Neuron (in vitro differentiated cells): ENCODE measurements around the gene HTR2B.
"Not testable (repeated sequence)": the region's sequence is repeated elsewhere in the genome, so short reads cannot be mapped to it uniquely, and the experiment has no call there.

Source experiments
- H2AFZ ChIP-seq: one replicate; pipeline ENCODE4 v1.6.1; 2013; ENCODE audit warnings: low read depth, mild to moderate bottlenecking, inconsistent platforms, low read length, moderate library complexity
- H3K27me3 ChIP-seq: one replicate; pipeline ENCODE4 v1.6.1; 2013; ENCODE audit warnings: low read length; ENCODE audit not compliant: insufficient read depth
- H3K36me3 ChIP-seq: one replicate; pipeline ENCODE4 v1.6.1; 2013; ENCODE audit warnings: low read length; ENCODE audit not compliant: insufficient read depth
- H3K4me1 ChIP-seq: one replicate; pipeline ENCODE4 v1.6.1; 2013; ENCODE audit warnings: low read length; ENCODE audit not compliant: insufficient read depth
- H3K4me3 ChIP-seq: 2 replicates; pipeline ENCODE4 v1.5.1; 2013; ENCODE audit warnings: mild to moderate bottlenecking, low read length, moderate library complexity
- H3K9me3 ChIP-seq: one replicate; pipeline ENCODE4 v1.6.1; 2013; ENCODE audit warnings: low read length

Gene HTR2B

DNA sequence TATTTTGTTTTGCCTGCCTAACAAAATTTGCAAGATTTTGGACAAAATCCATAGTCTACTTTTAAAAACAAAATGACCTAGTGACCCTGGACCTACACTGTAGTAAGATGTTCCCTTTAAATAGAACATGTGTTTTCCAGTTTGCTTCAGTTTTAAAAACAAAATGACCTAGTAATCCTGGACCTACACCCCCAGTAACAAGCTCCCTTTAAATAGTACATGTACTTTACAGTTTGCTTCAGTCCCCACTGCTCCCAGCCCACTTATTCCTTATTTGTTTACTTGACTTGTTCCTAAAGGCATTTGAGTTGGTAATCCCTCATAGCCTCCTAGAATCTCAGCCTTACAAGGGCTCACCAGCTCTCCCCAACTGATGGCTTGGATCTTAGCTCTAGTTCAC lies 34.5 kb upstream of the HTR2B start:
- Histone ChIP-seq H3K27me3 (no peaks in the 10 kb centered on the region), H3K36me3 (peaks cover 44% of the 10 kb centered on the region), H3K4me1 (no peaks in the 10 kb centered on the region), H2AFZ (no peak overlapping the region), H3K4me3 (no peak overlapping the region), H3K9me3 (no peaks in the 10 kb centered on the region)

DNA sequence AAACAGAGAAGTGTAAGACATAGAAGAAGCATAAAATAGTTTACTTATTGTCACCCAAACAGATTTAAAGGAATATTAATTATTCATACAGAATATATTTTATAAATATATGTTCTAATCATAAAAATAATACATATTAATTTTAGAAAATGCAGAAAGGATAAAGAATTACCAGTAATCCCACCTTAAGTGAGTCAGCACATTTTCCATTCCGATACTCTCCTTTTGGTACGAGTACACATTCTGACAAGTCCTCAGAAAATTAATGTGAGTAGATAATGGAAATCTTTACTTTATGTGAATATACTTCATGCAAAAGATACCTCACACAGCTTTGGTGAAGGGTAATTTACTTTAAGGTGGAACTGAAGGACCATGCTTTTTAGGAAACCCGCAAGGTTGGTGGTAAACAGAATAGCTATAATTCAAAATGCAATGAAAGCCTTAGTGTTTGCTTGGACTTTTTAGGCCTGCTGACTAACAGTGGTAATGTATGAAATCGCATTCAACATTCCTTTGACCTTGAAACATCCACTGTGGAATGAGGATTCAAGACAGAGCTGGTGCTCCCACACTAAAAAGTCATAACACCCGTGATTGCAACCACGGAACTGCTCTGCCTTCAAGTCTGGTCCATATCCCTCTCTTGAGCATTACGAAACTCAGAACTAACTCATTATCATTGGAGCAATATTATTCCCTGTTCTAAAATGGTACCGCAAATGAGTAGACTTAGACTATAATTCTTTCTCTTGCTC lies 28.1 kb upstream of the HTR2B start:
- Histone ChIP-seq H3K27me3 (no peaks in the 10 kb centered on the region), H3K36me3 (peaks cover 50% of the 10 kb centered on the region), H2AFZ (no peak overlapping the region), H3K4me1 (no peaks in the 10 kb centered on the region), H3K4me3 (no peak overlapping the region), H3K9me3 (no peaks in the 10 kb centered on the region)

DNA sequence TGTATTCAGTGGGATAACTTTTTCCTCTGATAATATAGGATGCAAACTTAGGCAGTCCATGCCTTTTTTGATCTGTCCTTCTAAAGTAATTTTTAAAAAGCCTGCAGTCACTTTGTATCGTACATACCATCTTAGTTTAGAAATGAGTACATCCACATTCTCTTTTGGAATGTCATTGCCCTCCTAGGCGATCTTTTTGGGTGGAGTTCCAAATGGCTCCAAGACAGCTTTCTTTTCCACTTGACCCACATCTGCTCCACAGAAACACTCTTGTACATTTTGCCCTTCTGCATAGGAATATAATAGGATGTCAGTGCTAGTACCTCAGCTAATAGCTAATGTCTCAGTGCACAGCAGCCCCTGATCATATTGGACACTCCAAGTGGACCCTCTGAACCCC lies 21.8 kb upstream of the HTR2B start:
- Histone ChIP-seq H3K4me3 (no peak overlapping the region), H3K4me1 (no peaks in the 10 kb centered on the region), H3K36me3 (peaks cover 33% of the 10 kb centered on the region), H3K9me3 (no peaks in the 10 kb centered on the region), H2AFZ (no peak overlapping the region), H3K27me3 (no peaks in the 10 kb centered on the region)

DNA sequence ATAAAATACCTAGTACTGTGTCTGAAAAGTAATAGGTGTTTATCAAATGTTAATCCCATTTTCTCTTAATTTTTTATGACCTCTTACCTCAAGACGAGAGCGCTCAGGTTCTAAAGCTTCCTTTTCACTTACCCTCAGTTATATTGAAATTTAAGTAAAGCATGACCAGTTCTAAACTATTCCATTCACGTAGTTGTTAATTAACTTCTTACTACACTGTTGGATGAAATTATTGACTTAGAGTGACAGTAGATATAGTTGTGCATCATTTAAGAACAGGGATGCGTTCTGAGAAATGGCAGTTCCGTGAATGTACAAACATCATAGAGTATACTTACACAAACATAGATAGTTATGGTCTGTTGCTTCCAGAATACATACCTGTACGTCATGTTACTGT lies 20.1 kb upstream of the HTR2B start:
- H3K9me3 ChIP-seq: no peaks in the 10 kb centered on the region
- no peaks in the 10 kb centered on the region for H3K4me1 ChIP-seq
- no peaks in the 10 kb centered on the region for H3K27me3 ChIP-seq
- H3K36me3 ChIP-seq: peaks cover 29% of the 10 kb centered on the region
- no peak overlapping the region for H2AFZ ChIP-seq
- H3K4me3 ChIP-seq: no peak overlapping the region

DNA sequence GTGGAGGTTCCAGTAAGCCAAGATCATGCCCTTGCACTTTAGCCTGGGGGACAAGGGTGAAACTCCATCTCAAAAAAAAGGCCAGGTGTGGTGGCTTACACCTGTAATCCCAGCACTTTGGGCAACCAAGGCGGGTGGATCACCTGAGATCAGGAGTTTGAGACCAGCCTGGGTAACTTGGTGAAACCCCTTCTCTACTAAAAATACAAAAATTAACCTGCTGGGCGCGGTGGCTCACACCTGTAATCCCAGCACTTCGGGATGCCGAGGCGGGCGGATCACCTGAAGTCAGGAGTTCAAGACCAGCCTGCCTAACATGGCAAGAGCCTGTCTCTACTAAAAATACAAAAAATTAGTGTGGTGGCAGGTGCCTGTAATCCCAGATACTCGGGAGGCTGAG lies 16.0 kb upstream of the HTR2B start:
- not testable (repeated sequence) for H2AFZ ChIP-seq, H3K4me1 ChIP-seq, H3K27me3 ChIP-seq, H3K4me3 ChIP-seq, H3K9me3 ChIP-seq, H3K36me3 ChIP-seq

DNA sequence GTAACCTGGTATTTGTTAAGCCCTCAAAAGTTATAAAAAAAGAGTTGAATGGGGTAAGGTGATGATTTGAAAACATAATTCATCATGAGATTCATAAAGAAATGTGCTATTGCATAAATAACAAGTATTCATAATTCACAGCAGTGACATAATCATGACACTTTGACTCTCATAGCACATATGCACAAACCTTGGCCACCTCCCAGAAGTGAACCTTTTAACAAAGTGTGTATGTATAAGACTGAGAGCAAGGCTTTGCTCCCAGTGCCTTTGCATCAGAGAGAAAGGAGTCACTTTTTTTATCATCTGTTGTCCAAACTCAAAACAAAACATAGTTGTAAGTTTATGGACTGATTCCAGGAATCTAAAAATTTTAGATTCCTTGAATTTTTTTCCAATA lies 15.0 kb upstream of the HTR2B start:
- H3K27me3 ChIP-seq: no peaks in the 10 kb centered on the region
- H3K4me1 ChIP-seq: no peaks in the 10 kb centered on the region
- H3K9me3 ChIP-seq: no peaks in the 10 kb centered on the region
- no peak overlapping the region for H2AFZ ChIP-seq
- no peaks in the 10 kb centered on the region for H3K36me3 ChIP-seq
- H3K4me3 ChIP-seq: no peak overlapping the region

DNA sequence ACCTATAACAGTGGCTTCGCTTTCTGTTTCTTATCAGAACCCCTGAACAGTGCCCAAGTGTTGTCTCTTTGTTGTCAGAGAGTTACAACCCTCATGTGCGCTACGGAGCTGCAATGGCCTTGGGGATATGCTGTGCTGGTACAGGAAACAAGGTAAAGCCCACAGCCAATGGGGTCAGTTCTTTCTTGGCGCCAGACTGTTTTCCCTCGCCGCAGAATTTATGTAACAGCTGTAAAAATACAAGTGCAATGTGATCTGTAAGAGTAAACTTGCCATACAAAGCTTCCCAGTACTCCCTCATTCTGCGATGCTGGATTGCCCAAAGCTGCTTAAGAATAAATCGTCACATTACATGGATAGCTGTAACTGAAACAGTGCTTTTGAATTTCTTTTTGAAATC lies 13.9 kb upstream of the HTR2B start:
- Histone ChIP-seq H3K4me3 (no peak overlapping the region), H2AFZ (no peak overlapping the region), H3K4me1 (no peaks in the 10 kb centered on the region), H3K9me3 (no peaks in the 10 kb centered on the region), H3K27me3 (no peaks in the 10 kb centered on the region), H3K36me3 (no peaks in the 10 kb centered on the region)

DNA sequence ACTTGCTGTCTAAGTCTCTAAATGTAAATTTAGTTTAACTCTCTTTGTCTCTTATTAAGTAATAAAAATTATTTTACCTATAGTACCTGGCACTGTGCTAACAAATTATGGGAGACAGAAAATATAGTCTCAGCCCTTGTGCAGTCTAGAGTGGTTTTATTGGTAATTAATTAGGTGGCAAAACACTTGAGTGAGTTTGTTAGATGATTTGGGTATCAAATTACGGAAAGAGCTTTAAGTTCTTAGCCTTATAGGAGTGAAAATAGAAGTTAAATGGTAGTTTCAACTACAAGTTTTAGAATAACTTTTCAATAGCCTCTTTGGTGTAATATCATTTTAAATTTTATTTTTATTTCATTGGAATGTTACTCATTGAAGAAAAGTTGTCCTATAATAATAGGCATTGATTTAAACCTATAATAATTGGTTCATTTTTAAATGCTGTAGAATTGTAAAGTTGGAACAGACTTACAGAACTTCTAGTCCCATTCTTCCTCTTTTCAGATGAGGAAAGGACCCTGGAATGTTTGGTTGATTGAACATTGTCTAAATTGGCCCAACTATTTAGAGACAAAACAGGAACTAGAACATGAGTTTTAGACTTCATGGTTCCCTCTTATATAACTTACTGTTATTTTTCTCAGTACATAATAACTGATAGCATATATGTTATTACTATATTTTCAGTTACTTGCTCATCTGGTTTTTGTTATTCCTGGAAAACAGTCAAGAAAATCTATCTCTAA lies 10.2 kb upstream of the HTR2B start:
- Histone ChIP-seq H2AFZ (no peak overlapping the region), H3K4me3 (no peak overlapping the region), H3K4me1 (no peaks in the 10 kb centered on the region), H3K9me3 (no peaks in the 10 kb centered on the region), H3K27me3 (no peaks in the 10 kb centered on the region), H3K36me3 (no peaks in the 10 kb centered on the region)

DNA sequence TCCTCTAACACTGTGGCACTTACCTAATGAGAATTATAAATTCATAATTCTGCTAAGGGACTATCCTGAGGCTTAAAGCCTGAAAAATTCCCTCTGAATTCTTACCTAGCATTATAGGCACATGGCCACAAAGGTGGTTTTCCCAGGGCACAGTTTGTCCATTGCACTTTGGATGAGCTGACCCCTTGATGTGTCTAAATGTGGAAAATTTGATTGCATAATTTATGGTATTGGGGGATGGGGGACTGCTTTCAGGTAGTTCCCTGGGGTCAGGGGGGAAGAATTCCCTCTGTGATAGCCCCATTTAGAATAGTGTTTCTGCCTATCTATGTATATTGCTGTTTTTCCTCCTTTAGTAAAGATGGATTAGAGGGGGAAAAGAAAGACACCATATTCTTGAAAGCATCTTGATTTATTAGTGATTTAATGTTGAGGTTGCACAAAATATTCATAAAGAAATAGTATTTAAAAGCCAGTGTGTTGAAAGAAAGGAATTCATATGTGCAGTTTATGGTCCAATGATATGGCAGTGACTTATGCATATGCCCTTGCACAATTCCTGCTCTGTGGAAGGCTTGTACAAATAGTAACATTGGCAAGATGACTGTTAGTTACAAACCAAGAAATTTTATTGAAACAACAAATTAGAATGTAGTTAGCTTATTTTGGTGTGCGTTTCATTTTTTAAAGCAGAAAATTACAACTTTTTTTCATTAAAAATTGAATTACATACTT lies 8.7 kb upstream of the HTR2B start:
- no peaks in the 10 kb centered on the region for H3K4me1 ChIP-seq
- H3K27me3 ChIP-seq: no peaks in the 10 kb centered on the region
- no peaks in the 10 kb centered on the region for H3K9me3 ChIP-seq
- no peak overlapping the region for H3K4me3 ChIP-seq
- no peaks in the 10 kb centered on the region for H3K36me3 ChIP-seq
- H2AFZ ChIP-seq: no peak overlapping the region

DNA sequence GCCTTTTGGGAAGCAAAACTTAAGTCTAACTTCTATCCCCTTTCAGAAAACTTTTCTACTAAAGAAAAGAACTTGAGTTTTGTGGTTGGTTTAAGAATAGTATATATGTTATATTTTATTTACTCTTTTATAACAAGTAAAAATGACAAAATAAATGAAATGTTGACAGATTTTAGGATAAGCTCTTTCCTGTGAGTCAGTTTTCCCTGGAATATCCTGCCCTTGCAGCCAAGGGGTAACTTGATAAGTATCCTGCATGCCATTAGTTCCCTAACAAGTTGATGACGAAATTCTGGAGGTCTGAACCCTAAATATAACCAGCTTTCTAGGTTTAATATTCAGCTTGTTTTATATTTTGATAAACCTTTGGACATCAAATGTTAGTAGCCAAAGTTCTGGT lies 7.3 kb upstream of the HTR2B start:
- Histone ChIP-seq H3K4me3 (no peak overlapping the region), H3K4me1 (no peaks in the 10 kb centered on the region)

DNA sequence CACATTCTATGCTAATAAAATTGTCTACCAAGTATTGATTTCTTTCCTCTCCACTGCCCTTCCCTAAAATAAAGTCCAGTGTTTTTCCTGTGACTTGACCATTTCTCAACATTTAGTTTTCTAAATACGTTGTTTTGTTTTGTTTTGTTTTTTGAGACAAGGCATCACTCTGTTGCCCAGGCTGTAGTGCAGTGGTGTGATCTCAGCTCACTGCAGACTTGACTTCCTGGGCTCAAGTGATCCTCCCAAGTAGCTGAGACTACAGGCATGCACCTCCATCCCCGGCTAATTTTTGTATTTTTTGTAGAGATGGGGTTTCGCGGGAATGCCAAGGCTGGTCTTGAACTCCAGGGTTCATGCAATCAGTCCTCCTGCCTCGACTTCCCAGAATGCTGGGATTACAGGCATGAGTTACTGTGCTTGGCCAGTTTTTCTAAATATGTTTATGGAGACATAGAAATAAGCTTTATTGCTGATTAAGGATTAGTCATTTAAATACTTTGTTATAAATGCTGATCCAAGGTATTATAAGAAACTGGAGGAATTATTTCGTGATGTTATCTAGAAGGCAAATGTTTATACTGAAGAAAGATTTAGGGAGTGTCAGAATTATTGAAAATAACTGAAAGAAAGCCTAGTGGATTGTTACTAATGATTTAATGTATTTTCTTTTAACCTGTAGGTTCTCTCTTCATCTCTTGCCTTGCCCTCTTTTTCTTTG lies 5.7 kb upstream of the HTR2B start:
- no peak overlapping the region for H2AFZ ChIP-seq
- H3K36me3 ChIP-seq: no peaks in the 10 kb centered on the region
- no peaks in the 10 kb centered on the region for H3K9me3 ChIP-seq
- H3K4me1 ChIP-seq: no peaks in the 10 kb centered on the region
- no peak overlapping the region for H3K4me3 ChIP-seq
- no peaks in the 10 kb centered on the region for H3K27me3 ChIP-seq

More for the DNA sequence above, 7.3 kb upstream of the HTR2B start:
- no peak overlapping the region for H2AFZ ChIP-seq
- no peaks in the 10 kb centered on the region for H3K36me3 ChIP-seq
- H3K9me3 ChIP-seq: no peaks in the 10 kb centered on the region
- H3K27me3 ChIP-seq: no peaks in the 10 kb centered on the region

DNA sequence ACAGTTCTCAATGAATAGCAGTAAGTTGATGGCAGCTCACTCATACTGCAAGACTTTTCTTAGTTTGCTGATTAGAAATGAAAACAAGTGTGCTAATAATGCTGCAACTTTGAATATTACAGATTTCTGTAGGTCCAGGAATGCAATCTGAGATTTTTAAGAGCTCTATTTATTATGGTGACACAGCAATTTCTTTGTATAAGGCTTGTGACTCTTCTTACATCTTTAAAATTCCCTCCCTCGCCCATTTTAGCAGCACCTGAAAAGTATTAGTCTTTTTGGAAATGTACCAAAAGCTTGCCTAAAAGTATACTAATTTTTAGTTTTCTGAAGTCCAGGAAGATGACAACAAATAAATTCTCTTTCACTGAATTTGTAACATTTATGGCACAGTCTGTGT lies 4.4 kb upstream of the HTR2B start:
- Histone ChIP-seq H3K9me3 (no peaks in the 10 kb centered on the region), H2AFZ (no peak overlapping the region), H3K4me1 (peaks cover 13% of the 10 kb centered on the region)

DNA sequence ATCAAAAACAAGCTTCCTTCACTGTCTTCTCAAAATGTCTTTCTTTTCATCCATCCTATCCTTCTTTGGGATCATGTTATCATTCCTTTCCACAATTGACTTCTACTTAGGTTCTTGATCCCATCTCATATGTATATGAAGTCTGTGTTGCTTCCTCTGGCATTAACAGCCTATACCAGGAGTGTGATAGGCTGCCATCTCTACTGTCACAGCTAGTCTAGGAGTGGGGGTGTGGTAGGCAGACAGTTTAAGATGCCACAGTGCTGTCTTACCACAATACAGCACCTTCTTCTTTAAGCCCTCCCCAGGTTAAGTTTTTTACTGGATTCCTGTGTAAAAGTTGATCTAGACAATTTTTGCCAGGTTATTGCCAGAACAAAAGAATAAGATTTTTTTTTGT lies 3.7 kb upstream of the HTR2B start:
- Histone ChIP-seq H2AFZ (no peak overlapping the region), H3K9me3 (no peaks in the 10 kb centered on the region), H3K36me3 (no peaks in the 10 kb centered on the region), H3K27me3 (no peaks in the 10 kb centered on the region), H3K4me1 (peaks cover 19% of the 10 kb centered on the region), H3K4me3 (no peak overlapping the region)

More for the DNA sequence above, 4.4 kb upstream of the HTR2B start:
- no peak overlapping the region for H3K4me3 ChIP-seq
- no peaks in the 10 kb centered on the region for H3K36me3 ChIP-seq
- H3K27me3 ChIP-seq: no peaks in the 10 kb centered on the region
